HG03378 (cell line): ENCODE data around the gene CDK6.
A peak's percentile ranks its signal among the peaks of the same experiment; 100 is the strongest.
"Not testable (repeated sequence)": the region's sequence is repeated elsewhere in the genome, so short reads cannot be mapped to it uniquely, and the experiment has no call there.

Experiments
- ATAC-seq: cut with Tn5 transposase; IDR thresholded peaks from one replicate; pipeline ENCODE4 v1.9.1; 2021; ENCODE audit warnings: mild to moderate bottlenecking, moderate library complexity; ENCODE audit not compliant: unreplicated experiment

The CDK6 gene

DNA sequence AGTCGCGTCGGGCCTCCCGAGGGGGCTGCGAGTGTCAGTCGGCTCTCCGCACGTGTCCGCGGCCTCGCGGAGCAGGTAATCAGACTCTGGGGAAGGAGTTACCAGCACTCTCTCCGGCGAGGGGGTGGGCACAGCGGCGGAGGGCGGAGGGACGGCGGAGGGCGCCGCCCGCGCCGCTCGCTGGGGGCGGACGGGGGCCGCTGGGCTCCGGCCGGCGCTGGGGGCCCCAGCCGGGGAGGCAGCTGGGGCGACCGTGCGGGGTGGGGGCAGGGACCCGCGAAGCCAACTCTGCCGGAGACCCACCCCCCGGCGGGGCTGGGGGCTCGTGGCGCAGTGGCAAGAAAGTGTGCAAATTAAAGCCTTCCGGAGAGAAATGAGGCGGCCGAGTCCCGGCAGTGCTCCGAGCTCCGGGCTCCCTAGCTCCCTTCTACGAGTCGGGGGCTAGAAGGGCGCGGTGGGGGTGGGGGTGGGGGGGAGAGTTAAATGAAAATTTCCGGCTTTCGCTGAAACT, at the start of gene CDK6:
CDK6 (minus strand) TSS at position 85 of the 511 bp plus-strand sequence. CDS start 3,250 bp downstream, outside the sequence.
- no peak for ATAC-seq

- not testable (repeated sequence) for ATAC-seq
These were observed 49.7 kb upstream of the CDK6 start for GRCh38 chr7:92886039-92886438.

DNA sequence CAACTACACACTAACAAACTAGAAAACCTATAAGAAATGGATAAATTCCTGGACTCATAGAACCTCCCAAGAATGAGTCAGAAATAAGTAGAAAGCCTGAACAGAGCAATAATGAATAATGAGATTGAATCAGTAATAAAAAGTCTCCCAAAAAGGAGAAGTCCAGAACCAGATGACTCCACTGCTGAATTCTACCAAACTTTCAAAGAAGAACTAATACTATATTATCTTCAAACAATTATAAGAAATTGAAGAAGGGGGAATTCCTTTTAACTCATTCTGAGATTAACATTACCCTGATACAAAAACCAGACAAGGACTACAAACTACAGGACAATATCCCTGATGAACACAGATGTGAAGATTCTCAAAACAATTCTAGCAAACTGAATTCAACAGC, 47.8 kb upstream of the CDK6 start:
- no peak for ATAC-seq

DNA sequence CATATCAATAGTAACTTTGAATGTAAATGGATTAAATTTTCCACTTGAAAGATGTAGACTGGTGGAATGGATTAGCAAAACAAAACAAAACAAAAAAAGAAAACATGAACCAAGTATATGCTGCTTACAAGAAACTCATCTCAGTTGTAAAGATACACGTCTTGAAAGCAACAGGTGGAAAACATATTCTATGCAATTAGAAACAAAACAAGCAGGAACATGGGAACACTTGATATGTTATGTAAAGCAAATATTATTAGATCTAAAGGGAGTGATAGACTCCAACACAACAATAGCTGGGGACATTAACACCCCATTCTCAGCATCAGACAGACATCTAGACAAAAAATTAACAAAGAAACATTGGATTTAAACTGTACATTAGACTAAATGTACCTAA, 46.4 kb upstream of the CDK6 start:
- no peak for ATAC-seq

- no peak for ATAC-seq
These were observed 44.7 kb upstream of the CDK6 start for GRCh38 chr7:92881091-92881485.

GRCh38 chr7:92880212-92881090, 44.1 kb upstream of the CDK6 start:
- ATAC-seq, result peak; percentile 46

DNA sequence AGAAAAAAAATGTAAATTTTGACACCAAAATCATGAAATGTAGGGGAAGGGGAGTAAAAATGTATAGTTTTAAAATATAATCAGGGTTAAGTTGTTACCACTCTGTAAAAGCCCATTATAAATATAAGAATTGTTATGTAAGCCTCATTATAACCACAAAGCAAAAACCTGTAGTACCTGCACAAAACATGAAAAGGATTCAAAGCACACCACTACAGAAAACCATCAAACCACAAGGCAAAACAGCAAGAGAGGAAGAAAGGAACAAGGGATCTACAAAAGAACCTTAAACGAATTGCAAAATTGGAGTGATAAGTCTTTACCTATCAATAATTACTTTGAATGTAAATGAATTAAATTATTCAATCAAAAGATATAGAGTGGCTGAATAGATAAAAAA, 41.0 kb upstream of the CDK6 start:
- ATAC-seq, result no peak

GRCh38 chr7:92876836-92877235, 40.5 kb upstream of the CDK6 start:
- ATAC-seq, result no peak

DNA sequence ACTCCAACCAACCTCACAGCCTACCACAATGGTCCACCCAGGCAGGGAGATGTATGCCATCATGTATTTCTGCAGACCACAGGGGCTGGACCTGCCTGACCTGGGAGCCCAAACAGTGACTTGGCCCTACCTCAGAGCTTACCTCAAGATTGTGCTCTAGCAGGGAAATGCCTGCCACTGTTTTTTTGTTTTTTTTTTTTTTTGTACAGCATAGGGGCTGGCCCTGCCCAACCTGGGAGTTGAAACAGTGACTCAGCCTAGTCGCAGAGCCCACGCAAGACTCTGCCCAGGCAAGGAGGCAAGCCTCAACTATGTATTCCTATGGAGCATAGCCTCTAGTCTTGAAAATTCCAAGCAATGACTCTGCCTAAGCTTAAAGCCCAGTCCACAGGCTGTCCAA, 39.3 kb upstream of the CDK6 start:
- no peak for ATAC-seq

DNA sequence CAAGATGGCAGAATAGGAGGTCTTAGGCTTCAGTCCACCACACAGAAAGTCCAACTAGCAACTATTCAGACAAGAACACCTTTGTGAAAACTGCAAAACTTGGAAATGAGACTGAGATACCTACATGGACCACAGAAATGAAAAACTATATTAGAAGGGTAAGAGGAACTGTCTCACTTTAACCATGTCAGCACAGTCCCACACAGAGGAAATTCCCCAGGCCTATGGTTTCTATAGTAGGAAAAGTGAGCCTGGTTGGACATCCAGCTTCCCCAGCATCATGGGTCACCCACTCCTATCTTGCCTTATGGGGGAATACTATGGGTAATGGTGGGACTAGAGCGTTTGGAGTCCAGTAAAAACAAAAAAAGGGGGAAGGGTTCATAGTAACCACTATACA, 38.8 kb upstream of the CDK6 start:
- no peak for ATAC-seq

GRCh38 chr7:92874567-92874966, 38.2 kb upstream of the CDK6 start:
- no peak for ATAC-seq

- no peak for ATAC-seq
These were observed 37.4 kb upstream of the CDK6 start for GRCh38 chr7:92873776-92874175.

- no peak for ATAC-seq
These were observed 36.3 kb upstream of the CDK6 start for GRCh38 chr7:92872701-92873100.

- ATAC-seq, result no peak
These were observed 32.4 kb upstream of the CDK6 start for GRCh38 chr7:92868683-92869293.

- not testable (repeated sequence) for ATAC-seq
These were observed 27.8 kb upstream of the CDK6 start for GRCh38 chr7:92864169-92864568.

DNA sequence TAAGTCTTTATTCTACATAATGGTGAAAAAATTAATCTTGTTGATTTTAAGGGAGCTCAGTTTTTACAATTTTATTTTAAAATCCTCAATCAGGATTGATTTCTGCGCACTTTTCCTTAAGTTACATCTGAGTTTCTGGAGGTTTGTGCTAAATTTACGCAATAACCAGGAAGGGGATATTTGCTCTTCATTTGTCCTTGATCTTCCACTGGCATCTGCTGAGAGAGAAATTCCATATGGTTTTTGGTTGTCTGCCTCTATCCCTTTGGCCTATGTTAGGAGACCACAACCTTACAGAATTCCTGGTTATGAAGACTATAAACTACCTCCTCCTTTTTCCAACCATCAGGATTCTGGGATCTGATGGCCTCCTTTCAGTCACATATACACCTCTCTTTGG, 20.1 kb upstream of the CDK6 start:
- ATAC-seq, result no peak

DNA sequence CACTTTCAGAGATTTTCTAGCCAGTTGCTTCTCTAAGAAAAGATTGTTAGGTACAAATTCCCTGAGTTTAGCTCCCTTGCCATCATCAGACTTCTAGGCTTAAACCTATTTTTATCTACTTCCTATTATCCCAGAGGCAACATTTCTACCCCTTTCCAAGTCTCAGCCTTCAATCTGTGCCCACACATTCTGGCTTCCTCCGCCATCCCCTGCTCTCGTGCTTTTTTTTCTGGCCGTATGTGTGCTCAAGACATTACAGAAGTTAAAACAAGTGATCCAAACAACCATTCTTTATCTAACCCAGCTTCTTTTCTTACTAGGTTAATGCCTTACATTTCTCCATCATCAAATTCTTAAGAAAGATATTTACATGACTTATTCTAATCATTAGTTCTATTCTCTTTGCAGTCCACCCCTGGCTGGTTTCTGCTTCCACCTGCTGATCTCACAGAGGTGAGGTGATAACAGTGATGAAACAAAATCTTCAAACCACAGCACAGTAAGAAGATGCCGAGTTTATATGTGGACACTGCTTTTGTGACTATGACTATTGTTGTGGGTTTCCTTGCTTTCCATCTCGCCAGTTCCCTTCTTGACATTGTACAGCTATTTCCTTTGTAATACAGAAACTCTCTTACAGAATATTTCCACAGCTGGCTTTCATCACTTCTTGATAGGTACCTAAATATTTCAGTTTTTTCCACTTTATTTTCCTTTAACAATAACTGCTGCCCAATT, 18.3 kb upstream of the CDK6 start:
- peak; percentile 44 for ATAC-seq

DNA sequence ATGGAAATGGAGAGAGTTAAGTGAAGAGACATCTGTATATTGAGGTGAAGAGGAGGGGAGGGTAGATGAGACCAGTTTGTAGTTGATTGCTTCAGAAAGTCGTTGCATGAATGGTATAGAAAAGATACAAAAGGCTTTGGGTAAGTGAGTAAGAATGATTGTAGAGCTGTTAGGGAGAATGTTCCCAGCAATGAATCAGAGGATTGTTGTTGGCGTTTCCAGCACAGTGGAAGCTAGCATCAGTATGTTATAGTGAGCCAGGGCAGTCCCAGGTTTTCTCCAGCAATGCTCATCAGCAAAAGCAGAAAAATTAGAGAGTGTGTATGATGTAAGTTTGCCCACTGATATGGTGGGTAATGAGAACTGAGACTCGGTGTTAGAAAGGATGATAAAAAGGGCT, 15.4 kb upstream of the CDK6 start:
- ATAC-seq, result no peak

DNA sequence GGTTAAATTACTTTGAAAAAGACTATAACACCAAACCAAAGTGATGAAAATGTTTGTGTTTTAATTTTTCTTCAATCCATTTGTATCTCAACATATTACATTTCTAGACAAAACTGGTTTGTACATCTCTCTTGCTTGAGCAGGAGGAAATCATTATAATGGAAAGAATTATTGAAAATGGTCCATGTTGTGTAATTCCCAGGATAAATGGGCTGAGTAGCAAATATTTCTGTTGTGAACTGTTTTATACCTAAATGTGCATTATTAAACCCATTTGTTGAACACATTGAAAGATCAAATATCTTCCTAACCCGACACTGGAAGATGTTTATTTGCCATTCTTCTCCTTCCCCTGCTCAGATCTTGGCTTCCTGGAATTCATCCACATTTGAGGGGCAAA, 14.1 kb upstream of the CDK6 start:
- no peak for ATAC-seq

DNA sequence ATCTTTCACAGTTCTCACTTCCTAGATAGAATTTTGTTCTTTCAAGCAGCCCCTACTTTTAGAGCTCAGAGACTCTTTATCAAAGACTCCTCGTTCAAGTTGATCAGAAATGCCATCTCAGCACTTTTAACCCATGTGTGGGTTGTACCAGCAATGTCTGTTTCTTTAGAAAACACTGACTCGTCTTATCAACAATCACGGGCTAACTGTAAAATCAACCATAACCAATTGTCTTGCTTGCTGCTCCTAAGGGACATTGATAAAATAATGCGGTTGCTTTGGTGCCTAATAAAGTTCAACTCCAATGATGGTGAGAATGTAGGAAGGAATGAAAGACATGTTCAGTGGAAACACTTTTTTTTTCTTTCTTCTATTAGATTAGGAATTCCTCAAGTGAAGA, 12.9 kb upstream of the CDK6 start:
- ATAC-seq, result no peak

GRCh38 chr7:92848851-92849250, 12.5 kb upstream of the CDK6 start:
- no peak for ATAC-seq

- no peak for ATAC-seq
These were observed 12.1 kb upstream of the CDK6 start for GRCh38 chr7:92848441-92848840.
